Loucy (cell line): ENCODE data around the gene BAAT.

ENCODE experiments used
- H2AFZ ChIP-seq: fragments of 200-600 bp; sonication (generic); 2 replicates; pipeline ENCODE4 v1.6.0; 2016; ENCODE audit warnings: antibody characterized with exemption, mild to moderate bottlenecking, low read length, moderate library complexity
- H3F3A ChIP-seq: fragments of 200-600 bp; 2 replicates; pipeline ENCODE4 v1.6.0; 2016; ENCODE audit warnings: antibody characterized with exemption, low read depth, mild to moderate bottlenecking
- H3K27me3 ChIP-seq: fragments of 200-600 bp; sonication (generic); 2 replicates; pipeline ENCODE4 v1.6.1; 2014; ENCODE audit warnings: low read length, mild to moderate bottlenecking; ENCODE audit not compliant: insufficient read depth, poor library complexity, severe bottlenecking
- H3K36me3 ChIP-seq: fragments of 200-600 bp; sonication (generic); 2 replicates; pipeline ENCODE4 v1.6.1; 2016; ENCODE audit warnings: low read length; ENCODE audit not compliant: insufficient read depth
- H3K4me1 ChIP-seq: fragments of 200-600 bp; sonication (generic); 2 replicates; pipeline ENCODE4 v1.5.1; 2014; ENCODE audit warnings: low read length, mild to moderate bottlenecking; ENCODE audit not compliant: insufficient read depth, poor library complexity, severe bottlenecking
- H3K4me2 ChIP-seq: fragments of 200-600 bp; sonication (generic); 2 replicates; pipeline ENCODE4 v1.6.0; 2014; ENCODE audit warnings: antibody characterized with exemption, low read length, low read depth, mild to moderate bottlenecking; ENCODE audit not compliant: poor library complexity, severe bottlenecking
- H3K4me3 ChIP-seq: fragments of 200-600 bp; sonication (generic); 2 replicates; pipeline ENCODE4 v1.5.1; 2014; ENCODE audit warnings: low read length, mild to moderate bottlenecking, mixed read lengths; ENCODE audit not compliant: poor library complexity, severe bottlenecking
- H3K79me2 ChIP-seq: fragments of 200-600 bp; sonication (generic); 2 replicates; pipeline ENCODE4 v1.6.1; 2014; ENCODE audit warnings: low read length; ENCODE audit not compliant: insufficient read depth
- H3K9ac ChIP-seq: fragments of 200-600 bp; sonication (generic); 2 replicates; pipeline ENCODE4 v1.6.0; 2014; ENCODE audit warnings: mild to moderate bottlenecking, low read depth, low read length, moderate library complexity; ENCODE audit not compliant: poor library complexity, severe bottlenecking
- H3K9me2 ChIP-seq: fragments of 200-600 bp; sonication (generic); replicated peaks from 2 replicates; pipeline ENCODE4 v1.6.1; 2016; ENCODE audit warnings: low read depth, low read length, mixed read lengths
- H3K9me3 ChIP-seq: fragments of 200-600 bp; sonication (generic); 2 replicates; pipeline ENCODE4 v1.6.1; 2014; ENCODE audit warnings: mild to moderate bottlenecking, antibody characterized with exemption, low read length, low read depth; ENCODE audit not compliant: insufficient read depth
- H4K20me1 ChIP-seq: fragments of 200-600 bp; sonication (generic); 2 replicates; pipeline ENCODE4 v1.6.0; 2014; ENCODE audit warnings: antibody characterized with exemption, low read length, mild to moderate bottlenecking; ENCODE audit not compliant: insufficient read depth, poor library complexity, severe bottlenecking
- EZH2phosphoT487 ChIP-seq: fragments of 200-600 bp; IDR thresholded peaks from 2 replicates; pipeline ENCODE4 v1.6.1; 2018; ENCODE audit warnings: antibody characterized with exemption, mild to moderate bottlenecking, moderate library complexity, borderline replicate concordance
- TF ChIP-seq, protein P1 (sequence below): fragments of 200-600 bp; sonication (generic); conservative IDR thresholded peaks from 2 replicates; pipeline ENCODE4 v1.5.1; 2014; ENCODE audit warnings: mild to moderate bottlenecking, antibody characterized with exemption, low read length

The BAAT gene

DNA sequence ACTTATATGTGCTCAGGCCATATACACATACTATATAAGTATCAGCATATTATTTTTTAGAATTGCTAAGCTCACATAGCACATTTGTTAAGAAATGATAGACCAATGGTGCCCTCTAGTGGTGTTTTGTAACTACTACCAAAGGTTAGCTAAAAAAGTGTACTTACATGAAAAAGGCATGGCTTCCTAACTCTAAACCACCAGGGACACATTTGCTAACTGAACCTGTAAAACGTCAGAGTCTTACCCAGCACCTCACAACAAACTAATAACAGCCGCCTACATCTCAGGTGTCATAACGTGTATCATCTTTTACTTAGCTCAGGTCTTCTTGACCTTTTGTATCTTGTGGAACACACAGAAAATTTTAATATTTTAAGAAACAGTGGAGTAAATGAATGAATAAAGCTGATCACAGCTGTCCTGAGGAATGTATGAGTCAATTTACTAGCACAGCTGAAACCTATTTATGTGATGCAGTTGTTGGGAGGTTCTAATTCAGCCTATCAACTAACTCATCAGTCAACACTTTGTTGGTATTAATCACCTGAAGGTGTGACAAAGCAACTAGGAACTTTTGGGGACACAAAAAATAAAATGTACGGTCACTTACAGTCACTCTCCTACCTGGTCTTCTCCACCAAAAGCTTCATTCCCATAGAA lies 72.9 kb downstream of the BAAT start:
- Histone ChIP-seq H3K27me3 (no peaks in the 10 kb centered on the region), H3F3A (no peaks in the 10 kb centered on the region), H2AFZ (peak overlapping the region; percentile 59), H3K4me1 (no peaks in the 10 kb centered on the region), H3K9me2 (no peaks in the 10 kb centered on the region), H3K79me2 (no peaks in the 10 kb centered on the region), H3K4me3 (no peak overlapping the region), H3K9me3 (no peaks in the 10 kb centered on the region), H3K4me2 (no peak overlapping the region), H3K9ac (no peak overlapping the region), H3K36me3 (no peaks in the 10 kb centered on the region), H4K20me1 (no peaks in the 10 kb centered on the region)
- TF ChIP-seq, protein P1, sequence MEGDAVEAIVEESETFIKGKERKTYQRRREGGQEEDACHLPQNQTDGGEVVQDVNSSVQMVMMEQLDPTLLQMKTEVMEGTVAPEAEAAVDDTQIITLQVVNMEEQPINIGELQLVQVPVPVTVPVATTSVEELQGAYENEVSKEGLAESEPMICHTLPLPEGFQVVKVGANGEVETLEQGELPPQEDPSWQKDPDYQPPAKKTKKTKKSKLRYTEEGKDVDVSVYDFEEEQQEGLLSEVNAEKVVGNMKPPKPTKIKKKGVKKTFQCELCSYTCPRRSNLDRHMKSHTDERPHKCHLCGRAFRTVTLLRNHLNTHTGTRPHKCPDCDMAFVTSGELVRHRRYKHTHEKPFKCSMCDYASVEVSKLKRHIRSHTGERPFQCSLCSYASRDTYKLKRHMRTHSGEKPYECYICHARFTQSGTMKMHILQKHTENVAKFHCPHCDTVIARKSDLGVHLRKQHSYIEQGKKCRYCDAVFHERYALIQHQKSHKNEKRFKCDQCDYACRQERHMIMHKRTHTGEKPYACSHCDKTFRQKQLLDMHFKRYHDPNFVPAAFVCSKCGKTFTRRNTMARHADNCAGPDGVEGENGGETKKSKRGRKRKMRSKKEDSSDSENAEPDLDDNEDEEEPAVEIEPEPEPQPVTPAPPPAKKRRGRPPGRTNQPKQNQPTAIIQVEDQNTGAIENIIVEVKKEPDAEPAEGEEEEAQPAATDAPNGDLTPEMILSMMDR = peak; percentile 80
- no peak for TF ChIP-seq EZH2phosphoT487

DNA sequence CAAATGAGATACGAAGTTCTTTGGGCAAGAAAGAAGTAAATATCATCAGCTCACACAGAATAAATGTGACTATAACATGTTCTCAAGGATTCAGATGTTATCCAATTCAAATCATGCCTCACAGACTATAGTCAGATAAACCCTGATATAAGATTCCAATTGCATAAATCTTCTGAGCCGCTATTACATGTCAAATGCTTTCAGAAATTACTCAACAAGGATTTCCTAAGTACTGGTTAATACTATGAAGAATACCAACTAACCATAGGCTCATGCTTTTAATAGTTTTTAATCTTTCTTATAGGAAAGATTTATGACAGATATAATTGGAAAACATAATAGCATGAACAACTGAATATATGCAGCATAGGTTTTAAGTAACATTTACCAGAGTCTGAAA lies 73.6 kb downstream of the BAAT start:
- H4K20me1 ChIP-seq = no peaks in the 10 kb centered on the region
- TF ChIP-seq, protein P1 = no peak
- H3K36me3 ChIP-seq = no peaks in the 10 kb centered on the region
- H3K27me3 ChIP-seq = no peaks in the 10 kb centered on the region
- no peak overlapping the region for H3K9ac ChIP-seq
- H3K4me3 ChIP-seq = no peak overlapping the region
- H3K9me3 ChIP-seq = no peaks in the 10 kb centered on the region
- H3K4me2 ChIP-seq = no peak overlapping the region
- no peaks in the 10 kb centered on the region for H3K79me2 ChIP-seq
- no peaks in the 10 kb centered on the region for H3F3A ChIP-seq
- H3K4me1 ChIP-seq = no peaks in the 10 kb centered on the region
- no peaks in the 10 kb centered on the region for H3K9me2 ChIP-seq
- no peak overlapping the region for H2AFZ ChIP-seq
